ENCODE results near the gene CCDC50.

GRCh38 chr3:191280111-191280510 is 49.1 kb upstream of the CCDC50 start:
- TF ChIP-seq, protein P1, sequence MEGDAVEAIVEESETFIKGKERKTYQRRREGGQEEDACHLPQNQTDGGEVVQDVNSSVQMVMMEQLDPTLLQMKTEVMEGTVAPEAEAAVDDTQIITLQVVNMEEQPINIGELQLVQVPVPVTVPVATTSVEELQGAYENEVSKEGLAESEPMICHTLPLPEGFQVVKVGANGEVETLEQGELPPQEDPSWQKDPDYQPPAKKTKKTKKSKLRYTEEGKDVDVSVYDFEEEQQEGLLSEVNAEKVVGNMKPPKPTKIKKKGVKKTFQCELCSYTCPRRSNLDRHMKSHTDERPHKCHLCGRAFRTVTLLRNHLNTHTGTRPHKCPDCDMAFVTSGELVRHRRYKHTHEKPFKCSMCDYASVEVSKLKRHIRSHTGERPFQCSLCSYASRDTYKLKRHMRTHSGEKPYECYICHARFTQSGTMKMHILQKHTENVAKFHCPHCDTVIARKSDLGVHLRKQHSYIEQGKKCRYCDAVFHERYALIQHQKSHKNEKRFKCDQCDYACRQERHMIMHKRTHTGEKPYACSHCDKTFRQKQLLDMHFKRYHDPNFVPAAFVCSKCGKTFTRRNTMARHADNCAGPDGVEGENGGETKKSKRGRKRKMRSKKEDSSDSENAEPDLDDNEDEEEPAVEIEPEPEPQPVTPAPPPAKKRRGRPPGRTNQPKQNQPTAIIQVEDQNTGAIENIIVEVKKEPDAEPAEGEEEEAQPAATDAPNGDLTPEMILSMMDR (IDR thresholded peaks at IDR 0.05): no peak
- TF ChIP-seq POLR2AphosphoS5 (IDR thresholded peaks at IDR 0.05): no peak
